ENCODE results near the gene PAPSS1. TPM values are rescaled to one million over a fixed set of nuclear protein-coding genes. Genes with fewer than 3 reads are reported as not detected.

PAPSS1 gene
- total RNA-seq, 3 donors from 2014 or later (not counting 1 experiment from before 2014, with no cell fraction given), result 10.2 to 21.3 (median 12.9) TPM

DNA sequence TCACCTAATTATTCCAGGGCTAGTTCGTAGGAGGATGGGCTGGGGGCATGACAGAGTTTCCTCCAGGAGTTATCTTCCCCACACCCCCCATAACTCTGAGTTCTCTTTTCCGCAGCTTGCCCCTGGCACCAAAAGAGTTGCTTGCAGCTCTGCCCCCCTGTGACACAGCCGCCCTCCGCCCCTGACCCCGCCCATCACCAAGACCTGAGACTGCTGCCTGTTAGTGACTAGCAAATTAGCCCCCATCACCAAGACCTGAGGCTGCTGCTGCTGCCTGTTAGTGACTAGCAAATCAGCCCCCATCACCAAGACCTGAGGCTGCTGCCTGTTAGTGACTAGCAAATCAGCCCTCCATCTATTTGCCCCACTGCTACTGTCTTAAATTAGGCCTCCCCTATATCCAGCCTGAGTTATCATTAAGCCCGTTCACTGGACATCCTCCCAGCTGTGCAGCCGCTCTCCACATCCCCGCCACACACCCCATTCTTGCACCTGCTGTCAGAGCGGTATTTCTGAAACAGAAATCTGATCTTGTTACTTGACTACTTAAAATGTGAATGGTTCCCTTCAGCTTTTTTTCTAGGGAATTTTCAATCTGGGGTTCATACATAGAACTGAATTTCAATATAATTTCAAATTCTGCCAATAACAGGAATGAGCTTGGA, 1.5 kb upstream of the PAPSS1 start:
- H3K9me3 Mint-ChIP-seq, result no peaks in the 10 kb centered on the region
- H3K36me3 ChIP-seq (ENCODE audit: control insufficient read depth, insufficient read depth, low read length), result no peaks in the 10 kb centered on the region
- peak overlapping the region; percentile 97 for H3K4me3 Mint-ChIP-seq
- H3K36me3 Mint-ChIP-seq, result no peaks in the 10 kb centered on the region
- peak overlapping the region; percentile 76 for H3K4me3 ChIP-seq (ENCODE audit: low read length)
- WGBS (ENCODE audit: insufficient coverage), result 44% methylated on average over 9 of the region's 9 CpGs
- peak overlapping the region; percentile 90 to 95 for H3K27ac Mint-ChIP-seq
- peak overlapping the region; percentile 75 for H3K27ac ChIP-seq (ENCODE audit: low read length)
- H3K4me1 Mint-ChIP-seq, result peaks cover 29 to 33% of the 10 kb centered on the region in 2 donors
- ATAC-seq (no peak), DNase-seq (peak; percentile 22 to 65)
- H3K4me1 ChIP-seq (ENCODE audit: control insufficient read depth, insufficient read depth, low read length), result peaks cover 18% of the 10 kb centered on the region
- TF ChIP-seq, protein P1, sequence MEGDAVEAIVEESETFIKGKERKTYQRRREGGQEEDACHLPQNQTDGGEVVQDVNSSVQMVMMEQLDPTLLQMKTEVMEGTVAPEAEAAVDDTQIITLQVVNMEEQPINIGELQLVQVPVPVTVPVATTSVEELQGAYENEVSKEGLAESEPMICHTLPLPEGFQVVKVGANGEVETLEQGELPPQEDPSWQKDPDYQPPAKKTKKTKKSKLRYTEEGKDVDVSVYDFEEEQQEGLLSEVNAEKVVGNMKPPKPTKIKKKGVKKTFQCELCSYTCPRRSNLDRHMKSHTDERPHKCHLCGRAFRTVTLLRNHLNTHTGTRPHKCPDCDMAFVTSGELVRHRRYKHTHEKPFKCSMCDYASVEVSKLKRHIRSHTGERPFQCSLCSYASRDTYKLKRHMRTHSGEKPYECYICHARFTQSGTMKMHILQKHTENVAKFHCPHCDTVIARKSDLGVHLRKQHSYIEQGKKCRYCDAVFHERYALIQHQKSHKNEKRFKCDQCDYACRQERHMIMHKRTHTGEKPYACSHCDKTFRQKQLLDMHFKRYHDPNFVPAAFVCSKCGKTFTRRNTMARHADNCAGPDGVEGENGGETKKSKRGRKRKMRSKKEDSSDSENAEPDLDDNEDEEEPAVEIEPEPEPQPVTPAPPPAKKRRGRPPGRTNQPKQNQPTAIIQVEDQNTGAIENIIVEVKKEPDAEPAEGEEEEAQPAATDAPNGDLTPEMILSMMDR (IDR thresholded peaks at IDR 0.05), result no peak
- H3K27me3 ChIP-seq (ENCODE audit: control insufficient read depth, insufficient read depth, low read length), result no peaks in the 10 kb centered on the region
- H3K27me3 Mint-ChIP-seq (ENCODE audit: low read depth in 2 of 2), result peaks cover 4 to 6% of the 10 kb centered on the region in 2 donors
- H3K9me3 ChIP-seq (ENCODE audit: control insufficient read depth, insufficient read depth, low read length), result no peaks in the 10 kb centered on the region
- intact Hi-C loops (cut with micrococcal nuclease), result loop anchor here (5.0 kb wide), 1 partner anchor 266 kb away; the partner anchor contains the start of gene HADH

DNA sequence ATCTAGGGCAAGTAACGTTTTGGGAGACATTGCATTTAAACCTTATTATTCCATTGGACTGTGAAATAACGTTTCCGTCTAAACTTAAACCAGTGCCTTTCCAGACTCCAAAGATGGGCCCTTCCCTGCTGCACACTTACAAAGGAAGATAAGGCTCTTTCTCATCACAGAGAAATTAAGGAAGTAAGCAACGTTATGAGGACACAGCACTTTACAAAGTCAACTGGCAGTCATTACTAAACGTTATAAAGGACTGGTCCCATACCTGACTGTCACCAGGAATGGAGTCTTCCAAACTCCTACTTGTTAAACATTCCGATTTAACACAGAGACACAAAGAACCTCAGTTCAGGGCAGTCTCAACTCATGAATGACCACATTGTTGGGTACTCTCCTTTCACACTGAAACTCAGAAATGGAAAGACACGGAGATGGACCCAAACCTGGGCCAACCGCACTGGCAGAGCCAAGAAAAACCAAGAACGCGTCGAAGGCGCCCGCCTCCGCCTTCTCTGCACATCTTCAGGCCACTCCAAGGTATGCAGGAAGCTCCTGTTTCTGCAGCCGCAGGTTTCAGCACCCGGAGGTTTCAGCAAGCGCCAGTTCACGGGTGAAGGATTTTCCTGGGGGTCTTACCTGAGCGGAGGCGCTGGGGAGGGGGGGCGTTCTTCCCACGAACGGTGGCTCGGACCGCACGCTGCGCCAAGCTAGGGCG, 670 bp downstream of the PAPSS1 start:
- Mint-ChIP-seq H3K4me1 (peaks cover 29 to 37% of the 10 kb centered on the region in 2 donors), H3K4me3 (peak overlapping the region; percentile 97), H3K36me3 (no peaks in the 10 kb centered on the region), H3K27ac (peak overlapping the region; percentile 90 to 95), H3K9me3 (no peaks in the 10 kb centered on the region), H3K27me3 (ENCODE audit: low read depth in 2 of 2) (no peaks in the 10 kb centered on the region)
- intact Hi-C loops (cut with micrococcal nuclease), result no loop called here
- ATAC-seq (no peak), DNase-seq (no peak)
- TF ChIP-seq, protein P1 (IDR thresholded peaks at IDR 0.05), result no peak
- Histone ChIP-seq H3K36me3 (ENCODE audit: control insufficient read depth, insufficient read depth, low read length) (no peaks in the 10 kb centered on the region), H3K27ac (ENCODE audit: low read length) (peak overlapping the region; percentile 66), H3K27me3 (ENCODE audit: control insufficient read depth, insufficient read depth, low read length) (no peaks in the 10 kb centered on the region), H3K4me3 (ENCODE audit: low read length) (peak overlapping the region; percentile 76), H3K9me3 (ENCODE audit: control insufficient read depth, insufficient read depth, low read length) (no peaks in the 10 kb centered on the region), H3K4me1 (ENCODE audit: control insufficient read depth, insufficient read depth, low read length) (peaks cover 18% of the 10 kb centered on the region)
- 7% methylated on average over 28 of the region's 28 CpGs for WGBS (ENCODE audit: insufficient coverage)

GRCh38 chr4:107718351-107718965, 1.6 kb downstream of the PAPSS1 start:
- H3K27ac ChIP-seq (ENCODE audit: low read length), result no peak overlapping the region
- H3K36me3 ChIP-seq (ENCODE audit: control insufficient read depth, insufficient read depth, low read length), result no peaks in the 10 kb centered on the region
- H3K9me3 ChIP-seq (ENCODE audit: control insufficient read depth, insufficient read depth, low read length), result no peaks in the 10 kb centered on the region
- ATAC-seq (no peak), DNase-seq (peak in 1 of 2 donors; percentile 5)
- Mint-ChIP-seq H3K4me3 (peak overlapping the region; percentile 97), H3K27ac (no peak overlapping the region), H3K4me1 (peaks cover 29 to 37% of the 10 kb centered on the region in 2 donors), H3K36me3 (no peaks in the 10 kb centered on the region), H3K27me3 (ENCODE audit: low read depth in 2 of 2) (no peaks in the 10 kb centered on the region), H3K9me3 (no peaks in the 10 kb centered on the region)
- H3K4me3 ChIP-seq (ENCODE audit: low read length), result no peak overlapping the region
- no peaks in the 10 kb centered on the region for H3K27me3 ChIP-seq (ENCODE audit: control insufficient read depth, insufficient read depth, low read length)
- intact Hi-C loops (cut with micrococcal nuclease), result no loop called here
- H3K4me1 ChIP-seq (ENCODE audit: control insufficient read depth, insufficient read depth, low read length), result peaks cover 18% of the 10 kb centered on the region
- WGBS (ENCODE audit: insufficient coverage), result 77% methylated on average over 9 of the region's 10 CpGs
- TF ChIP-seq, protein P1 (IDR thresholded peaks at IDR 0.05), result no peak
